ENCODE measurements around the gene CRYBB1.

DNA sequence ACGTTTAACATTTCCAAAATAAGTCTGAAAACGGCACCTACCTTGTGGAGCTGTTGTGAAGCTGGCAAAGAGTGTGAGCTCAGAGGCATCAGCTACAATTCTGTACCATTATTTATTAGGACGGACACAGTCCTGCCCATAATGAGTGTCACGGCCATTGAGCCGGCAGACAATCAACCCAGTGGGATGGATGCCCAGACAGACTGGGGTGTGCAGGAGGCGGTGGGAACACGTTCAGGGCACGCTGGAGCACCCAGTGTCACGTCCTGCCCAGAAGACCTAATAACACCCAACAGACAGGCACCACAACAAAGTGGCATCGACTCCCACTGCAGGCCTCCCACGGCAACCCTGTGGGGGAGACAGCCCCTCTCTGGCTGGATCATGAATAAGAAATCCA lies 62.3 kb downstream of the CRYBB1 start:
- no peak for TF ChIP-seq HHEX (CRISPR knock-in tag; IDR thresholded peaks at IDR 0.05)
- no peak for TF ChIP-seq RXRB (CRISPR knock-in tag; IDR thresholded peaks at IDR 0.05; ENCODE audit: borderline replicate concordance)
- no peak for TF ChIP-seq ZNF747 (CRISPR knock-in tag; IDR thresholded peaks at IDR 0.05; ENCODE audit: borderline replicate concordance)
- TF ChIP-seq, protein P1, sequence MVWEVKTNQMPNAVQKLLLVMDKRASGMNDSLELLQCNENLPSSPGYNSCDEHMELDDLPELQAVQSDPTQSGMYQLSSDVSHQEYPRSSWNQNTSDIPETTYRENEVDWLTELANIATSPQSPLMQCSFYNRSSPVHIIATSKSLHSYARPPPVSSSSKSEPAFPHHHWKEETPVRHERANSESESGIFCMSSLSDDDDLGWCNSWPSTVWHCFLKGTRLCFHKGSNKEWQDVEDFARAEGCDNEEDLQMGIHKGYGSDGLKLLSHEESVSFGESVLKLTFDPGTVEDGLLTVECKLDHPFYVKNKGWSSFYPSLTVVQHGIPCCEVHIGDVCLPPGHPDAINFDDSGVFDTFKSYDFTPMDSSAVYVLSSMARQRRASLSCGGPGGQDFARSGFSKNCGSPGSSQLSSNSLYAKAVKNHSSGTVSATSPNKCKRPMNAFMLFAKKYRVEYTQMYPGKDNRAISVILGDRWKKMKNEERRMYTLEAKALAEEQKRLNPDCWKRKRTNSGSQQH (CRISPR knock-in tag; IDR thresholded peaks at IDR 0.05; ENCODE audit: low read depth) = no peak
- no peak for TF ChIP-seq SP4 (CRISPR knock-in tag; IDR thresholded peaks at IDR 0.05)
